Prostate gland (tissue), 2 donors: Measurements from ENCODE around the gene CD83. TPM values are rescaled to one million over a fixed set of nuclear protein-coding genes. Genes with fewer than 3 reads are reported as not detected.

ENCODE experiments used
- DNase-seq: peaks from one replicate; pipeline ENCODE4 v3.0.0-alpha.2; 2019; ENCODE audit warnings: low spot score
- H3K27ac ChIP-seq, 2 donors: fragments of 200-600 bp; sonication (generic); 2 replicates each; pipeline ENCODE4 v1.5.1; 2017 to 2019
- H3K27me3 ChIP-seq: fragments of 200-600 bp; sonication (generic); replicated peaks from 2 replicates; pipeline ENCODE4 v1.5.1; 2019; ENCODE audit not compliant: insufficient read depth
- H3K36me3 ChIP-seq, 2 donors: fragments of 200-600 bp; sonication (generic); 1 replicate in 1 of 2; 2 replicates in 1 of 2; pipeline versions ENCODE4 v1.5.1 to v1.8.1; 2017 to 2019
- H3K4me1 ChIP-seq: fragments of 200-600 bp; sonication (generic); replicated peaks from 2 replicates; pipeline ENCODE4 v1.5.1; 2019
- H3K4me3 ChIP-seq, 2 donors: fragments of 200-600 bp; sonication (generic); 2 replicates each; pipeline ENCODE4 v1.5.1; 2017 to 2019
- H3K9me3 ChIP-seq: fragments of 200-600 bp; sonication (generic); 2 replicates; pipeline ENCODE4 v1.5.1; 2017
- POLR2A ChIP-seq: fragments of 450-650 bp; IDR thresholded peaks from one replicate; pipeline ENCODE4 v1.6.1; 2016; ENCODE audit warnings: antibody characterized with exemption, mild to moderate bottlenecking
- POLR2AphosphoS5 ChIP-seq: sonication (generic); formaldehyde crosslinking; IDR thresholded peaks from one replicate; pipeline ENCODE4 v1.6.1; 2017; ENCODE audit warnings: antibody characterized with exemption
- WGBS: methylation state at CpG from one replicate; pipeline ENCODE4 v1.1.5; 2018; 5-methylcytosine and 5-hydroxymethylcytosine counted together
- intact Hi-C: fragments of 100-400 bp; cut with DNase I; formaldehyde crosslinking; loops from one replicate; pipeline ENCODE4 v1.14.2; 2022
- total RNA-seq, 2 donors: library from RNA; depleted of rRNA; stranded (reverse); fragments of >200 nt; gene quantifications; one replicate each; pipeline ENCODE4 v1.1.0, GENCODE V29; 2016
- TF ChIP-seq, protein P1 (sequence below), 4 experiments: fragments of 200-600 bp in 2 of 4; fragments of 450-650 bp in 2 of 4; sonication (generic) in 2 of 4; IDR thresholded peaks; 1 replicate in 3 of 4; 2 replicates in 1 of 4; pipeline ENCODE4 v1.5.1; 2016 to 2019; ENCODE audit warnings: antibody characterized with exemption in 4 of 4, mild to moderate bottlenecking in 2 of 4, moderate library complexity in 2 of 4

CD83 gene
- total RNA-seq, 2 donors from 2014 or later = 5.5 to 5.7 TPM

GRCh38 chr6:14110001-14110818 is 7.4 kb upstream of the CD83 start:
- WGBS = 85% methylated on average over 11 of the region's 11 CpGs
- H3K27me3 ChIP-seq = no peaks in the 10 kb centered on the region
- intact Hi-C loops = no loop called here
- no peaks in the 10 kb centered on the region for H3K9me3 ChIP-seq
- no peak overlapping the region for H3K27ac ChIP-seq
- H3K4me1 ChIP-seq = no peaks in the 10 kb centered on the region
- no peak overlapping the region for H3K4me3 ChIP-seq
- DNase-seq = no peak
- TF ChIP-seq POLR2A (no peak), POLR2AphosphoS5 (no peak)
- TF ChIP-seq, protein P1, sequence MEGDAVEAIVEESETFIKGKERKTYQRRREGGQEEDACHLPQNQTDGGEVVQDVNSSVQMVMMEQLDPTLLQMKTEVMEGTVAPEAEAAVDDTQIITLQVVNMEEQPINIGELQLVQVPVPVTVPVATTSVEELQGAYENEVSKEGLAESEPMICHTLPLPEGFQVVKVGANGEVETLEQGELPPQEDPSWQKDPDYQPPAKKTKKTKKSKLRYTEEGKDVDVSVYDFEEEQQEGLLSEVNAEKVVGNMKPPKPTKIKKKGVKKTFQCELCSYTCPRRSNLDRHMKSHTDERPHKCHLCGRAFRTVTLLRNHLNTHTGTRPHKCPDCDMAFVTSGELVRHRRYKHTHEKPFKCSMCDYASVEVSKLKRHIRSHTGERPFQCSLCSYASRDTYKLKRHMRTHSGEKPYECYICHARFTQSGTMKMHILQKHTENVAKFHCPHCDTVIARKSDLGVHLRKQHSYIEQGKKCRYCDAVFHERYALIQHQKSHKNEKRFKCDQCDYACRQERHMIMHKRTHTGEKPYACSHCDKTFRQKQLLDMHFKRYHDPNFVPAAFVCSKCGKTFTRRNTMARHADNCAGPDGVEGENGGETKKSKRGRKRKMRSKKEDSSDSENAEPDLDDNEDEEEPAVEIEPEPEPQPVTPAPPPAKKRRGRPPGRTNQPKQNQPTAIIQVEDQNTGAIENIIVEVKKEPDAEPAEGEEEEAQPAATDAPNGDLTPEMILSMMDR (IDR thresholded peaks at IDR 0.05) = no peak
- H3K36me3 ChIP-seq = no peaks in the 10 kb centered on the region

DNA sequence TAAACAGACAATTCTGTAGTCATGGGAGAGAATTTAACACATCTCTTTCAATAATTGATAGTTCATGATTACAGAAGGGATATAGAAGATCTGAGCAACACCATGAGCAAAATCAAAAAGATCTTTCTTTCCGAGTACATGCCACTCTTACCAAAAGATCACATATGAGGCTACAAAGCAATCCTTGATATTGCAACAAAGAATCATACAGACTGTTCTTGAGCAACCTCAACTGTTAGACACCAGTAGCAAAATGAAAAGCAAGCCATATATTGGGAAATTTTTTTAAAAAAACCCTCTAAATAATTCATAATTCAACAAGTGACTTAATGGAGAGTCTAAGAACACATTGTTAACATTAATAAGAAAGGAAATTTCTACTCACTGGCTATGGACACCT is 3.6 kb upstream of the CD83 start:
- H3K4me1 ChIP-seq = no peaks in the 10 kb centered on the region
- no peak overlapping the region for H3K4me3 ChIP-seq
- intact Hi-C loops = no loop called here
- H3K9me3 ChIP-seq = no peaks in the 10 kb centered on the region
- no peak for DNase-seq
- H3K27me3 ChIP-seq = no peaks in the 10 kb centered on the region
- TF ChIP-seq POLR2A (no peak), POLR2AphosphoS5 (no peak)
- TF ChIP-seq, protein P1 (IDR thresholded peaks at IDR 0.05) = no peak
- H3K27ac ChIP-seq = no peak overlapping the region
- 76% methylated on average over 1 of the region's 1 CpG for WGBS
- no peaks in the 10 kb centered on the region for H3K36me3 ChIP-seq

- no peaks in the 10 kb centered on the region for H3K27me3 ChIP-seq
- no peaks in the 10 kb centered on the region for H3K9me3 ChIP-seq
- intact Hi-C loops = no loop called here
- H3K4me3 ChIP-seq = peak overlapping the region; percentile 56 to 62
- WGBS = 21% methylated on average over 10 of the region's 10 CpGs
- H3K36me3 ChIP-seq = no peaks in the 10 kb centered on the region
- H3K4me1 ChIP-seq = no peaks in the 10 kb centered on the region
- H3K27ac ChIP-seq = peak overlapping the region; percentile 27 to 51
- no peak for TF ChIP-seq POLR2A
- DNase-seq = no peak
Measured at GRCh38 chr6:14118091-14118439, 493 bp downstream of the CD83 start.

DNA sequence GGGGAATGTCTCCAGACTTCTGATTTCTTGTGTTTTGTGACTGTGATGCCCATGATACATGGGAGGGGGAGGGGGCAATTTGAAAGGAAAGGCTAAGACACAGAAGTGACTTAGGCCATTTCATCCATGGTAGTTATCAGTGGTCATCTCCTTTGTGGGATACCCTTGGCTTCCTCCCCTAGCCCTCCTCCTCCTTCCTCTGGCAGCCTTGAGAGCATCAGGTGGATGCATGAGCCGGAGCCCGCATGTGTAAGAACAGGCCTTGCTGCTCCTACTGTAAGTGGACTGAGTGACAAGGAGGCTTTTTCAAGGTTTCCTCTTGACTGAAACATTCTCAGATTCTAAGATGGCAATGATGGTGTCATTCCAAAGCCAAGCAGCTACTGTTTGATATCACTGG is 874 bp downstream of the CD83 start:
- TF ChIP-seq, protein P1 (IDR thresholded peaks at IDR 0.05) = no peak
- no peak for TF ChIP-seq POLR2AphosphoS5
- no peak for TF ChIP-seq POLR2A
- Histone ChIP-seq H3K27ac (no peak overlapping the region), H3K27me3 (no peaks in the 10 kb centered on the region), H3K4me3 (peak overlapping the region in 1 of 2 donors; percentile 62), H3K4me1 (no peaks in the 10 kb centered on the region), H3K9me3 (no peaks in the 10 kb centered on the region), H3K36me3 (no peaks in the 10 kb centered on the region)
- 77% methylated on average over 2 of the region's 2 CpGs for WGBS
- no peak for DNase-seq
- intact Hi-C loops = no loop called here

- TF ChIP-seq, protein P1 (IDR thresholded peaks at IDR 0.05) = no peak
- no peak for TF ChIP-seq POLR2A
- TF ChIP-seq POLR2AphosphoS5 = no peak
- Histone ChIP-seq H3K4me3 (no peak overlapping the region), H3K27ac (no peak overlapping the region), H3K27me3 (no peaks in the 10 kb centered on the region), H3K36me3 (no peaks in the 10 kb centered on the region), H3K4me1 (no peaks in the 10 kb centered on the region), H3K9me3 (no peaks in the 10 kb centered on the region)
- intact Hi-C loops = no loop called here
- DNase-seq = no peak
- 63% methylated on average over 7 of the region's 7 CpGs for WGBS
Measured at GRCh38 chr6:14119784-14120183, 2.2 kb downstream of the CD83 start.
